ENCODE data around the gene MEX3D. TPM values are rescaled to one million over a fixed set of nuclear protein-coding genes. Genes with fewer than 3 reads are reported as not detected.

Gene MEX3D
- total and polyA plus RNA-seq, 2 of the 4 experiments (the other 2 are of a cell fraction): 9.1 to 9.6 TPM

GRCh38 chr19:1616396-1616795, 48.3 kb upstream of the MEX3D start:
- H3K4me2 ChIP-seq (ENCODE audit: low read depth, low read length): no peak overlapping the region
- no TSS peak for BruUV-seq (replicated peaks)
- H2BK20ac ChIP-seq (ENCODE audit: low read depth, low read length): no peak overlapping the region
- peaks cover 12% of the 10 kb centered on the region for H4K20me1 ChIP-seq (ENCODE audit: insufficient read depth, low read length)
- H3K56ac ChIP-seq (ENCODE audit: extremely low read depth, insufficient read depth, low read length): no peak overlapping the region
- no peaks in the 10 kb centered on the region for H3K4me1 ChIP-seq (ENCODE audit: control insufficient read depth, insufficient read depth, low read length)
- H3K9me1 ChIP-seq (ENCODE audit: insufficient read depth, low read length): no peaks in the 10 kb centered on the region
- H3K27me3 ChIP-seq (ENCODE audit: control insufficient read depth, insufficient read depth, low read length): no peaks in the 10 kb centered on the region
- ATAC-seq (ENCODE audit: low read depth) (peak; percentile 25; the same call in 1 of the 2 replicates), DNase-seq (no peak)
- H3K14ac ChIP-seq (replicated peaks; ENCODE audit: low read depth, low read length): no peak overlapping the region
- H3K27ac ChIP-seq (ENCODE audit: insufficient read depth, low read length): no peak overlapping the region
- no peak overlapping the region for H2AFZ ChIP-seq (replicated peaks; ENCODE audit: low read length, poor library complexity)
- H4K91ac ChIP-seq (ENCODE audit: insufficient read depth, low read depth, low read length): no peak overlapping the region
- intact Hi-C loops (cut with micrococcal nuclease) (no loop called here), dilution Hi-C loops (cut with HindIII; ENCODE audit: low sequenced_read_pairs, unreplicated experiment) (no loop called here), in situ Hi-C loops (cut with MboI; ENCODE audit: low sequenced_read_pairs) (no loop called here)
- no peak overlapping the region for H2AK5ac ChIP-seq (ENCODE audit: low read depth, low read length)
- H3K9me3 ChIP-seq (ENCODE audit: control insufficient read depth, insufficient read depth, low read length): no peaks in the 10 kb centered on the region
- WGBS, 2 experiments (ENCODE audit: extremely low coverage in 2 of 2, insufficient read length in 1 of 2): 80% methylated on average over 1 of the region's 8 CpGs; no CpG with 5 or more reads in 1 of the 2 experiments
- no peak overlapping the region for H3K23ac ChIP-seq (ENCODE audit: low read depth, low read length)
- no peak overlapping the region for H3K4ac ChIP-seq (ENCODE audit: low read depth, low read length)
- TF ChIP-seq MAFK (IDR thresholded peaks at IDR 0.05; ENCODE audit: low read depth, low read length) (no peak), SMC3 (IDR thresholded peaks at IDR 0.05; ENCODE audit: low read depth, low read length) (no peak), NFE2L2 (IDR thresholded peaks at IDR 0.05; ENCODE audit: low read depth, low read length) (no peak), POLR2A (IDR thresholded peaks at IDR 0.05; ENCODE audit: low read depth, low read length) (no peak), RAD21 (IDR thresholded peaks at IDR 0.05; ENCODE audit: low read length) (no peak), CHD1 (IDR thresholded peaks at IDR 0.05; ENCODE audit: low read depth, low read length) (no peak), BHLHE40 (IDR thresholded peaks at IDR 0.05; ENCODE audit: low read depth, low read length) (no peak), FOS (IDR thresholded peaks at IDR 0.05; ENCODE audit: low read depth, low read length) (no peak), CEBPB (IDR thresholded peaks at IDR 0.05; ENCODE audit: low read depth, low read length) (no peak), RCOR1 (IDR thresholded peaks at IDR 0.05; ENCODE audit: insufficient replicate concordance, low read length) (no peak), CTCF (conservative IDR thresholded peaks at IDR 0.05; ENCODE audit: low read depth, low read length) (no peak), MAZ (IDR thresholded peaks at IDR 0.05; ENCODE audit: borderline replicate concordance, low read depth, low read length) (no peak), MXI1 (IDR thresholded peaks at IDR 0.05; ENCODE audit: borderline replicate concordance, low read depth, low read length) (no peak)
- ChIA-PET POLR2A (ENCODE audit: unreplicated experiment) (no interaction called here), CTCF (interaction anchor here (0.7 kb wide), 1 partner anchor 349 kb away, joined by 3 read pairs; no protein-coding TSS in a partner anchor)
- no peak overlapping the region for H3K18ac ChIP-seq (ENCODE audit: low read depth, low read length)
- no peak overlapping the region for H3K4me3 ChIP-seq (ENCODE audit: insufficient read depth, low read depth, low read length)
- H2BK120ac ChIP-seq (ENCODE audit: low read depth, low read length): no peak overlapping the region
- H4K5ac ChIP-seq (ENCODE audit: low read depth, low read length): no peak overlapping the region
- no peak overlapping the region for H3K9ac ChIP-seq (ENCODE audit: low read depth, low read length)
- peaks cover 5 to 20% of the 10 kb centered on the region in 2 experiments; a peak in 3 of 4 replicates for H3K79me1 ChIP-seq (ENCODE audit: low read depth in 1 of 2, low read length in 2 of 2)
- no peak overlapping the region for H2BK5ac ChIP-seq (ENCODE audit: low read depth, low read length, poor library complexity, severe bottlenecking)
- H2AK9ac ChIP-seq (replicated peaks; ENCODE audit: low read depth, low read length, poor library complexity): no peak overlapping the region
- H4K8ac ChIP-seq (ENCODE audit: low read depth in 2 of 2, low read length in 2 of 2): no peak overlapping the region
- no peak overlapping the region for H2BK15ac ChIP-seq (ENCODE audit: low read depth, low read length)
- H3K36me3 ChIP-seq (ENCODE audit: control insufficient read depth, insufficient read depth, low read length): peaks cover 75% of the 10 kb centered on the region

Measured in IMR-90 (cell line).